Small intestine (tissue), 7 donors: ENCODE results near the gene RAI1. TPM values are rescaled to one million over a fixed set of nuclear protein-coding genes. Genes with fewer than 3 reads are reported as not detected.

Experiments
- DNase-seq, 2 donors: peaks; one replicate each; pipeline versions ENCODE4 v3.0.0 to v3.0.0-alpha.2; 2013
- FAIRE-seq: peaks from 2 replicates; lab custom pipeline; 2012; peaks lifted over from hg19 to GRCh38; lab: Jason Lieb, UNC
- H3K27ac ChIP-seq, 3 donors: one replicate each; pipeline ENCODE4 v1.5.1; 2013; ENCODE audit warnings: low read length in 2 of 3, mild to moderate bottlenecking in 2 of 3, control low read depth in 1 of 3, inconsistent platforms in 1 of 3, low read depth in 1 of 3, moderate library complexity in 1 of 3
- H3K27me3 ChIP-seq, 3 donors: one replicate each; pipeline ENCODE4 v1.6.1; 2013; ENCODE audit warnings: low read length in 3 of 3, inconsistent platforms in 1 of 3; ENCODE audit not compliant: control insufficient read depth in 3 of 3, insufficient read depth in 3 of 3
- H3K36me3 ChIP-seq, 3 donors: one replicate each; pipeline ENCODE4 v1.6.1; 2013; ENCODE audit warnings: low read length in 3 of 3, inconsistent platforms in 1 of 3, low read depth in 1 of 3, mild to moderate bottlenecking in 1 of 3, moderate library complexity in 1 of 3; ENCODE audit not compliant: control insufficient read depth in 3 of 3, insufficient read depth in 2 of 3
- H3K4me1 ChIP-seq, 3 donors: one replicate each; pipeline ENCODE4 v1.6.1; 2013; ENCODE audit warnings: low read length in 2 of 3, inconsistent platforms in 1 of 3, low read depth in 1 of 3, mild to moderate bottlenecking in 1 of 3, moderate library complexity in 1 of 3; ENCODE audit not compliant: control insufficient read depth in 3 of 3, insufficient read depth in 2 of 3
- H3K4me3 ChIP-seq, 3 donors: one replicate each; pipeline ENCODE4 v1.5.1; 2013; ENCODE audit warnings: low read length in 3 of 3, control low read depth in 1 of 3, inconsistent platforms in 1 of 3, low read depth in 1 of 3, mild to moderate bottlenecking in 1 of 3, moderate library complexity in 1 of 3
- H3K9me3 ChIP-seq, 2 donors: one replicate each; pipeline ENCODE4 v1.6.1; 2013; ENCODE audit warnings: low read depth in 1 of 2, low read length in 1 of 2; ENCODE audit not compliant: control insufficient read depth in 2 of 2, insufficient read depth in 1 of 2
- WGBS, 3 donors: extraction: QIAGEN DNeasy Blood & Tissue Kit; methylation state at CpG; one replicate each; pipeline ENCODE4 v1.1.7; 2013; 5-methylcytosine and 5-hydroxymethylcytosine counted together
- polyA plus RNA-seq, 4 donors: library from polyadenylated mRNA; stranded (reverse) in 3 of 4; unstranded in 1 of 4; fragments of 200-250 nt in 3 of 4; fragments of 120-200 nt in 1 of 4; gene quantifications; one replicate each; pipeline versions ENCODE4 v1.2.1 to v1.2.3, GENCODE V29; 2013
- donor health status: healthy with polysubstance abuse.
- donor health status: control.
- donor health status: control.
- donor health status: Bipolar disorder and iron deficiency.
- donor health status: healthy.

Gene RAI1
- polyA plus RNA-seq, 4 donors: 2.4 to 20.7 (median 6.2) TPM

DNA sequence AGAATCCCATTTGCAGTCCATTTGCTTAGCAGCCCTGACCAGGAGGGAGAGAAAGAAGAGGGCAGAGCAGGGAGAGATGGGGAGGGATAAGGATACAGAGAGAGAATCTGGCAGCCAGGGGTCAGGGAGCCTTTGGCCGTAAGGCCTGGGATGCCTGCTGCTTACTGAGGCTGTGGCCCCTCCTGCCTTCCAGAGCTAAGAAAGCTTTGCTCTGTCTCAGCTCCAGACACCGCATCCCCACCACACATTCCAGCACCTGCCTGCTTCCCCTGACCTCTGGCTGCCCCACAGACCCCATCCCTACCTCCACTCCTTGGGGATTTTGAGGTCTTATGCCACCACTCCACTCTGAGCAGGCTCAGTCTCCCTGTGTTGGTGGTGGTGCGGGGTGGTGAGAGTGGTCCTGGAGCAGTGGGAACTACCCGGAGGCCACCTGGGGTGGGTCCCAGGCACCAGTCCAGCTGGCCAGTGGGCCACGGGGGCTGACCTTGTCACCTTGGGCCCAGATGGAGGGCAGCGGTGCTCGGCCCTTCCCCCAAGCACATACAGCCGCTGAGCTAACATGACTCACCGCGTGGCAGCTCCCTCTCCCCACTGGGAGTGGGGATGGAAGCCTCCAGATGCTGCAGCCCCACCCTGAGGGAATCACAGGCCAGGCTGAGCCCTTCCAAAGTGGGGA, 58.3 kb downstream of the RAI1 start:
- H3K36me3 ChIP-seq: peaks cover 0 to 38% (median 0%) of the 10 kb centered on the region in 3 donors
- FAIRE-seq: no peak
- 56 to 67% (median 63%) methylated on average over 9 to 10 of the region's 10 CpGs for WGBS, 3 donors
- peak; percentile 27 to 43 for DNase-seq
- H3K4me1 ChIP-seq: peaks cover 0 to 45% (median 17%) of the 10 kb centered on the region in 3 donors
- peak overlapping the region in 2 of 3 donors; percentile 63 to 69 for H3K27ac ChIP-seq
- no peaks in the 10 kb centered on the region for H3K9me3 ChIP-seq
- H3K4me3 ChIP-seq: no peak overlapping the region
- no peaks in the 10 kb centered on the region for H3K27me3 ChIP-seq

DNA sequence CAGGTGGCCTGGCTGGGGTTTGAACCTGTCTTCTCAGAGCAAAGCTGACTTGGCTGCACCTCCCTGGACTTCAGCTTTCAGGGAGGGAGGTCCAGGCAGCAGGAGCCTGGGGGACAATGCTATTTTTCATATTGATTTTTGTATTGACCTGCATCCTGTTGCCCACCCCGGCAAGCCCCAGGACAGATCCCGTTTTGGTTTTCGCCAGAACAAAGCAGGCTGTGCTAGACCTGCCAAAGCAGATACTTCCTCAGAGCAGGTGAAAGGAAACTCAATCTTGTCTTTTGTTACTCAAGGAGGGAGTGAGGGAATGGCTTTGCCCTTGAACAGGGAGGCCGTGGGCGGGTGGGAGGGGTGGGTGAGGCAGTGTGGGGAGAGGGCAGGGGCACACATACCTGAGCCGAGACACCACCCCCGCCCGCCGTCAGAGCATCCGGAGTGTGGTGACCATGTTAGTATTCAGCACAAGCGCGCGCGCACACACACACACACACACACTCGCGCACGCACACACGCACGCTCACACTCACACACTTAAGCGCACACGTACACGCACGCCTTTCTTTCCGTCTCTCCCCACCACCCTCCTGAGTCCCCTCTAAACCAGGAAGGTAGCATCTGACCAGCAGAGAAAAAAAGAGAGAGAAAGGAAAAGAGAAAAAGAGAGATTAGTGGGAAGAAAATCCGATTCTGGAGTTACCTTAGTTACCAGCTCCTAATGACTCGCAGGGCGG, 59.5 kb downstream of the RAI1 start:
- peaks cover 0 to 45% (median 17%) of the 10 kb centered on the region in 3 donors for H3K4me1 ChIP-seq
- peaks cover 0 to 42% (median 0%) of the 10 kb centered on the region in 3 donors for H3K36me3 ChIP-seq
- WGBS, 3 donors: 68 to 83% (median 70%) methylated on average over 27 of the region's 27 CpGs
- FAIRE-seq: no peak
- no peaks in the 10 kb centered on the region for H3K9me3 ChIP-seq
- H3K27ac ChIP-seq: peak overlapping the region in 1 of 3 donors; percentile 53
- no peak overlapping the region for H3K4me3 ChIP-seq
- no peaks in the 10 kb centered on the region for H3K27me3 ChIP-seq
- peak in 1 of 2 donors; percentile 55 for DNase-seq

DNA sequence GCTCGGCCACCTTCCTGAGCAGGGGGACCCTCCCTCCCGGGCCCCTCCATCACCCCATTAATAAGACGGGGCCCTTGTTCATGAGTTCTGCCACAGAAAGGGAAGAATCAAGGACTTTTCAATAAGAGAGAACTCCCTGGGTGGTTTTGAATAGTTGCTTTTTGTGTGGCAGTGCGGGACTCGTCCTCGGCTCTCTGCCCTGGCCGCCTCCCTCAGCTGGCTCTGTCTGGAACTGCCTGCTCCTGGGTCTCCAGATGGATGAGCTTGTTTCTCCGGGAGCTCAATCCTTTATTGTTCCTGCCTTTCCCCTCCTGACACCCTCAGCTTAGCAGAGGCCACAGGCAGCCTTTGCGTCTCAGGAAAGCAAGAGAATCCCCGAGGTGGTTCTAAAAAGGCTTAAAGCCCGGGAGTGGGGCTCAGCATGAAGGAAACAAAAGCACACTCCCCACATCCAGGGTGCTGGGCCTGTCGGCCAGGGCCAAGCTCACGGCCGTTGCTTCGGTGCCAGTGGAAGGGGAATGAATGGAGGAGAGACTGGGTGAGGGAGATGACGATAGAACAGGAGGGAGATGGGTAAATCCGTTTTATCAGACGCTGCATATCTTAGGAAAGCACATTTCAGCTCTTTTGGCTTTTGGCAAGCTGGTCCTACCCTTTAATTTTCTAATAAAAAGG, 60.2 kb downstream of the RAI1 start:
- H3K9me3 ChIP-seq: no peaks in the 10 kb centered on the region
- FAIRE-seq (no peak), DNase-seq (no peak)
- WGBS, 3 donors: 64 to 84% (median 79%) methylated on average over 18 of the region's 18 CpGs
- peaks cover 0 to 48% (median 0%) of the 10 kb centered on the region in 3 donors for H3K36me3 ChIP-seq
- H3K27ac ChIP-seq: peak overlapping the region in 1 of 3 donors; percentile 53
- no peak overlapping the region for H3K4me3 ChIP-seq
- peaks cover 0 to 45% (median 17%) of the 10 kb centered on the region in 3 donors for H3K4me1 ChIP-seq
- H3K27me3 ChIP-seq: no peaks in the 10 kb centered on the region

DNA sequence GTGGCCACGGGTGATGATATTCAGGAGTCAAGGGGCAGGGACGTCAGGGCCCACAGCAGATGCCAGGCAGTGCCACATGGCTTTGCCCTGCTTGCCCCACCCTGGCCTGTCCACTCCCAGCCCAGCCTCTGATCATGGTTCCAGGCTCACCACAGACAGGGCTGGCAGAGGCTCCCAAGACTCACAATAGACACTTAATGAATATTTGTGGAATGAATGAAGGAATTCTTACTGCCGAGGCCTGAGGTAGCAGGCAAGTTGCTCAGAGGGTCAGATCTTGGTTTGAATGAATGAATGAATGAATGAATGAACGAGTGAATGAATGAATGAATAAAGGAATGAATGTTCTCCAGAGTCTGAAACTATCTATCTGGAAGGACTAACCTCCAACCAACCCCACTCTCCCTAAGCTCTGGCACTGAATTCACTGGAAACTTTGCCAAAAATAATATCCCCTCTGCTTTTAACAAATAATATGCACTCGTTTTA, 60.9 kb downstream of the RAI1 start:
- Histone ChIP-seq H3K9me3 (no peaks in the 10 kb centered on the region), H3K27me3 (no peaks in the 10 kb centered on the region), H3K4me3 (no peak overlapping the region), H3K27ac (no peak overlapping the region), H3K4me1 (peaks cover 0 to 45% (median 17%) of the 10 kb centered on the region in 3 donors), H3K36me3 (peaks cover 0 to 53% (median 0%) of the 10 kb centered on the region in 3 donors)
- DNase-seq: no peak
- 58 to 62% (median 61%) methylated on average over 5 of the region's 5 CpGs for WGBS, 3 donors
- FAIRE-seq: no peak

DNA sequence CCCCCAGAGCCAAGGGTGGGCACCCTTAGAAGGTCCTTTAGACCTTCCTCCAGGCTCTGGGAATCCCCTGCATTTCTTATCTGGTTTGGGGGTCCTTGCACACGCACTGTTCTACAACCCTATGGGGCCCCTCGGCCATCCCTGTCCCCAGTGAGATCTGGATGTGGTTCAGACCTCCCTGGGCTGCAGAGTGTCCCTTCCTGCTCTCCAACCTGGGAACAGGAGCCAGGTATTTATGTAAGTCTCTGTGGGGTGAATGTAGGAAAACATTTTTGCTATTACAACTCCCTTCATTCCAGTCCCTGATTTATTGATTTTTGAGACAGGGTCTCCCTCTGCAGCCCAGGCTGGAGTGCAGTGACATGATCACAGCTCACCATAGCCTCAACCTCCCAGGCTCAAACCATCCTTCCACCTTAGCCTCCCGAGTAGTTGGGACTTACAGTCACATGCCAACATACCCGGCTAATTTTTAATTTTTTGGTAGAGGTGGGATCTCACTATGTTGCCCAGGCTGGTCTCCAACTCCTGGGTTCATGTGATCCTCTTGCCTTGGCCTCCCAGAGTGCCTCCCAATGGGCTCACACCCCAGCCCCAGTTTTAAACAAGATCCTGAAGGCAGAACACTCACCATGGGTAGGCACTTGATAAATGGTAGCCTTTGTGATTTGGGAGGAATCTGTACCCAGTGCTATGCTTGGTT, 61.6 kb downstream of the RAI1 start:
- Histone ChIP-seq H3K4me1 (peaks cover 0 to 38% (median 15%) of the 10 kb centered on the region in 3 donors), H3K4me3 (no peak overlapping the region), H3K27ac (no peak overlapping the region), H3K36me3 (peaks cover 0 to 58% (median 0%) of the 10 kb centered on the region in 3 donors), H3K9me3 (no peaks in the 10 kb centered on the region), H3K27me3 (no peaks in the 10 kb centered on the region)
- no peak for FAIRE-seq
- WGBS, 3 donors: 70 to 72% (median 70%) methylated on average over 4 of the region's 4 CpGs
- DNase-seq: no peak

- no peaks in the 10 kb centered on the region for H3K9me3 ChIP-seq
- no peak overlapping the region for H3K4me3 ChIP-seq
- H3K27ac ChIP-seq: no peak overlapping the region
- H3K27me3 ChIP-seq: no peaks in the 10 kb centered on the region
- no peak for FAIRE-seq
- H3K36me3 ChIP-seq: peaks cover 0 to 60% (median 0%) of the 10 kb centered on the region in 3 donors
- H3K4me1 ChIP-seq: peaks cover 0 to 31% (median 8%) of the 10 kb centered on the region in 3 donors
- no peak for DNase-seq
- 89 to 90% (median 89%) methylated on average over 14 of the region's 14 CpGs for WGBS, 3 donors
Observed at GRCh38 chr17:17743391-17744112, 62.3 kb downstream of the RAI1 start.

DNA sequence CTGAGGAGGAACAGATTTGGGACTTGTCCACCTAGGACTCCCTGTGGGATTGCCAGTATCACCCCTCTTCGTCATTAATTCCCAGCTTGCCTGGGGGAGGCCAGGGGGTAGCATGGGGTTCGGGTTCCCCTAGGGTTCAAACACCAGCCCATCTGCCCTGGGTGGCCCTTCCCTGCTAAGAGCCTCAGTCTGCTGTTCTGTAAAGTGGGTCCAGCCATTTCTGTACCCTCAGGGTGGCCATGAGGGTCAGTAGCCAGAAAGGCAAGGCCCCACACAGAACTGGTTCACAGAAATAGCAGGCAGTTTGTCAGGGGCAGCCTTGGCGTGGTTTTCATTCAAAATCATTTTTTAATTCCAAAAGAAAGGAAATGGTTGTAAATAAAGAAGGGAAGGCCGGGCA, 62.9 kb downstream of the RAI1 start:
- 93 to 96% (median 94%) methylated on average over 4 of the region's 4 CpGs for WGBS, 3 donors
- FAIRE-seq: no peak
- no peak for DNase-seq
- Histone ChIP-seq H3K4me3 (no peak overlapping the region), H3K27me3 (no peaks in the 10 kb centered on the region), H3K4me1 (peaks cover 0 to 25% (median 8%) of the 10 kb centered on the region in 3 donors), H3K27ac (no peak overlapping the region), H3K9me3 (no peaks in the 10 kb centered on the region), H3K36me3 (peaks cover 0 to 60% (median 0%) of the 10 kb centered on the region in 3 donors)
